SIG-M5 (cell line): ENCODE data around the gene ANK3.

Source experiments
- DNase-seq: peaks from one replicate; lab custom pipeline; 2025; lab: John Stamatoyannopoulos, UW

Gene ANK3

GRCh38 chr10:60029475-60029874 is 360.2 kb downstream of the ANK3 start:
- DNase-seq, result no peak

- no peak for DNase-seq
Measured at GRCh38 chr10:60028081-60028480, 361.6 kb downstream of the ANK3 start.

DNA sequence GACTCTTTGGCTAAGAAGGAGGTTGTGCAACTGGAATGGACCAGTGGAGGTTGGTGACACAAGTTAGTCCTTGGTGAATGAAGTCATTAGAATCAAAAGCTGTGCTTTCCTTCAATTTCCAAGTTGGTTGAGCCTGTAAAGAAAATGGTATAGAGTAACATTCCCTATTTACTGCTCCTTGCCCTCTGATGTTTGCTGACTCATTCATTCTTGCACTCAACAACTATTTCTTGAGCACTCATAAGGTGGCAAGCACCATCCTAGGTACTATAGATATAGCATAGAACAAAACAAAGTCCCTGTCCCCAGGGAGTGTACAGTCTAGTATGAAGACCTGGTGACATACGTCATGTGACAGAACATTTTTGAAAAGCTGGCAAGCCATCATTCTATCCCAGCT is 364.4 kb downstream of the ANK3 start:
- no peak for DNase-seq

- no peak for DNase-seq
Measured at GRCh38 chr10:60024506-60024905, 365.2 kb downstream of the ANK3 start.

- no peak for DNase-seq
Measured at GRCh38 chr10:60023155-60023877, 366.4 kb downstream of the ANK3 start.

- DNase-seq, result no peak
Measured at GRCh38 chr10:60021361-60021760, 368.3 kb downstream of the ANK3 start.

- DNase-seq, result no peak
Measured at GRCh38 chr10:60016794-60017193, 372.9 kb downstream of the ANK3 start.

- DNase-seq, result no peak
Measured at GRCh38 chr10:60009710-60010383, 379.8 kb downstream of the ANK3 start.

DNA sequence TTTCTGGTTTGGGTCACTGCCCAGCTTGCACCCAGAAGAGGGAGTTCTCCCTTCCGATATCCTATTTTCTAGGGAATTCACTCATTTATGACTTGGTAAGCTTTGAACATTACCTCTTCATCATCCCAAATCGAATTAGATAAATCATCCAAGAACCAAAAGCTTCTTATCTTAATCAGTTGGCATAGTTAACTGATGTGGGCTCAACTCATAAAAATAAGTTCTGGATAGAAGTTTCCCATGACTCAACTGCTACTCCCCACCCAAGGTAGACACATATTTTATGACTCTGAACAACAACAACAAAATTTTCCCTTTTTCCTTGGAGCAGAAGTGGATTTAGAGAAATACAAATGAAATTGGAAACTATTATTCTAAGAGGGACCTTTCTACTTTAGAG is 380.4 kb downstream of the ANK3 start:
- DNase-seq, result no peak

DNA sequence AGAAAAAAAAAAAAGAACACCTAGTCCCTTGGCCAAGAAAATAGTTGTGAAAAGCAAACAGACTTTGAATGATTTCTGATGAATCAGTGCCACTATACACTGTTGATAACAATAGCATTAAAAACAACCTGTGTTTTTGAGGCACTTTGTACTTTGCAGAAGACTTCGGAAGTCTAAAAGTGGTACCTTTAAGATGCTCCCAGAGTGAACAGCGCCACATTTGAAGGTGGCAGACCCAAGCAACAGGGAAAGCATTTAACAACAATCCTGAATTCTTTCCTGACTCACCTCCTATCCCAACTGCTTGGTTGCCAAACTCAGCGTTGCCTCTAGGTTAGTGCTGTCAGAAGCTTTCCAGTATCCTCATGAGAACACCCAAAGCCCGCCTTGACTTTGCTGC is 380.9 kb downstream of the ANK3 start:
- DNase-seq, result no peak

DNA sequence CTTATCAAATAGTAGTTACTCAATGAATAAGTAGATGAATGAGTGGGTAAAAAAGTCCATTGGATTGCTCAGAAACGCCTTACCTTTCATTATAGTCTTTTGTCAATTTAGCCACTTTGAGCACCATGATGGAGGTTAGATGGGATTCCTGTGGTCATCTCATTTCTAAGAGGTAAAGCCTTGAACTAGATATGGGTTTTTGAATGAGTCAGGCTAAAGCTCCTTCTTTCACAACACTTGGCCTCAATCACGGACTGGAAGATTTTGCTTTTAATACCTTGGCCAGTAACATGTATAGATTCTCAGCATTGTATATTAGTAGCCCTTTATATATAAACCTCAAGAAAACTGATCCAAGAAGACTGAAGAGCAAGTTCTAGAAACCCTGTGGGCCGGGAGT is 383.6 kb downstream of the ANK3 start:
- no peak for DNase-seq

DNA sequence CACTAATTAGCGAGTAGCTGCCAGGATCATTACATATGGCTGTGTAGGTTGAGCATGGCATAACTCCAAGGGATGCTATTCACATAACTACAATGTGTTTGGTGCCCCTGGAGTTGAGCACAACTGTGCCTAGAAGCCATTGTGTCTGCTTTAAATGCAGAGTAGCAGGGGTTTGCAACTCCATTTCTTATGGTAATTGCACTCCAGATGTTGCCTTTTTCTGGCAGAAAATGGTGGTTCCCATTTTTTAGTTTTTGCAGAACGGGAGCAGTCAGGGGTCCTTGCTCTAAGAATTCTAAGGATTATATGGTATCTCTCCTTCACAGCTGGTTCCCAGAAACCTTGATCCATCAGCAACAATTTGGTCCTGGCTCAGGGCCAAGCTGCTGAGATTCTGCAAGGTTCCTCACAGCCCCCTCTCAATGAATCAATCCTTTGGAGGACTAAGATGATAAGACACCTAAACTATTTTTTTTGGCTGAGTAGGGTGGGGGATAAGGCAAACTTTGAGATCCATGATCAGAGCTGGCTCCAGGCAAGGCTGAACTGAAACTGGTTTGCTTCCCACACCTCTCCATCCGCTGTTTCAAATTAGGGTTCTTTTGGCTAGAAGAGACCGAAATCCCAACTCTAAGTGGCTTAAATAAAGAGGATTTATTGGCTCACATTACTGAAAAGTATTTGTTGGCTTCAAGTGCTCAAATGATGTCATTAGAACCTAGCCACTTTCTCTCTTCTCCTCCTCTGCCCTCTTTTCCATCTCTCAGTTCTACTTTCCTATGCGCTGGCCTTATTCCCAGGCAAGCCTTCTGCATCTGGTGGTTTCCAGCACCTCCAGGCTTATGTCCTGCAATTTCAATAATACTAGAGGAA is 385.8 kb downstream of the ANK3 start:
- no peak for DNase-seq

DNA sequence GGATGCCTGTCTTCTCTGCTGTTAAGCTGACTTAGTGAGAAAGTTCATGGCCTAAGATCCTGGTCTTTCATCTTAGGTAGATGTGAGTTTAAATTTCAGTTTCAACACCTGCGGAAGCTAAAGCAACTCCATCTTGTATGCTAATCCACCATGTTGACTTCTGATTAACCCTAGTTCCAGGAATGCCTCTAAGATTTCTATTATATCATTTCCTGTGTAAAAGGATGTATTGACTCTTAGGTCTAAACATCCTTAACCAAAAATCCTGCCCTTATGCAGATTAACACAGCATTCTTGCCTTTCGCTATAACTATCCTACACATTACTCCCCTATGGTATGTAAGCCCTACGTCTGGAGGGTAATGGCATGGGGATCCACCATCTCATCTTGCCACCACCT is 388.9 kb downstream of the ANK3 start:
- no peak for DNase-seq

GRCh38 chr10:59997827-59998525 is 391.7 kb downstream of the ANK3 start:
- DNase-seq, result no peak

- no peak for DNase-seq
Measured at GRCh38 chr10:59995862-59996261, 393.8 kb downstream of the ANK3 start.

GRCh38 chr10:59993931-59994330 is 395.7 kb downstream of the ANK3 start:
- no peak for DNase-seq

- DNase-seq, result peak; percentile 6
Measured at GRCh38 chr10:59991661-59992060, 398.0 kb downstream of the ANK3 start.

GRCh38 chr10:59991117-59991516 is 398.6 kb downstream of the ANK3 start:
- DNase-seq, result no peak

- DNase-seq, result no peak
Measured at GRCh38 chr10:59985639-59986038, 404.0 kb downstream of the ANK3 start.

DNA sequence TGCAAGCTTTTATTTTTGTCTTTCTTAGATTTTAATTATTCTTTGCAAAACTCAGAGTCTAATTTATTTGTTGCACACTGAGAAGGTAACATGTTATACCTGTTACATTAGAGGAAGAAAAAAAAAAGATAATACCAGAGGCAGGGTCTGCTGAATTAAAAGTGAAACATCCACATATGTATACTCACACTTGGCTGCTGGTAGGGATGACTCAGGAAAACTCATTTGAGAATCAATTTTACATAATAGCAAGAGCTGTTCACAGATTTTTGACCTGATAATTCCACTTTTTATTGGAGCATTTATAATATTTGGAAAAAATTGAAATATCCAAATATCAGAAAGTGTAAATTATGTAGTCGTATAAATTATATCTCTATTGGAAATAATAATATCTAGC is 405.3 kb downstream of the ANK3 start:
- DNase-seq, result no peak

DNA sequence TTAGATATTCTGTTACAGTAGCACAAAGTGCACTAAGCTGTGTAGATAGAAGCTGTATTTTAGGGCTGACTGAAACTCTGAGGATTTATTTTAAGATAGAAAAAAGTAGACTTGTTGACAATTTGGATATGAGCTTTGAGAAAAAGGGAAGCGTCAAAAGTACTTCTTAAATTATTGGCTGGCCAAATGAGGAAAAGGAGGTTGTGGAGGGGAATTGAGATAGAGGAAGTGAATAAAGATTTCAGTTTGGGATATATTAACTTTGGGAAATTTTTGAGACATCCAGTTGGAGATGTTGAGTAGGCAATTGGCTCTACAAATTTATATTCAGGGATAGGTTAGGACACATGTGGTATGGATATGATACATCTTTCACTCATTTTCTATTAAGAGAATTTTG is 409.3 kb downstream of the ANK3 start:
- DNase-seq, result no peak

DNA sequence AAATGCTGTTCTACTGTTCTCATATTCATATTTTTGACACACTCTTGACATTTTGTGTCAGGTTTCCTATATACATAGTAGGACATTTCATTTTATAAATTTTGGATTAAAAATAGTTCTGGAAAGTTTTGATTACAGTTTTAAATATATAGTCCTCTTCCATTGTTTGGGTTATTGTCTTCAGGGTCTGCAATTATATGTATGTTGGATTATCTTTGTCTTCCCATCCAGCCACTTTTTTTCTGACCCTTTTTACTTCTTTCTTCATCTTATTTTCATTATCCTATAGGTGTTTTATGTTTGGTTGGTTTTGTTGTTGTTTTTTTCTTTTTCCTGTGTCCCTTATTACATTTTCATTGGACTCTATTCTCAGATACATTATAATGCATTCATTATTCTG is 412.2 kb downstream of the ANK3 start:
- no peak for DNase-seq
